Calu3 (cell line): ENCODE data around the gene DYRK1A. TPM values are rescaled to one million over a fixed set of nuclear protein-coding genes. Genes with fewer than 3 reads are reported as not detected.

Experiments
- BruUV-seq: library from RNA; stranded (reverse); fragments of 400-500 nt; replicated peaks from 2 replicates; lab custom pipeline; 2021; lab: Mats Ljungman, UMichigan
- CTCF ChIA-PET: fragments of 300-600 bp; sonication (Branson Sonifier 250); formaldehyde crosslinking; loops from one replicate; lab custom pipeline; 2022; ENCODE audit warnings: antibody characterized with exemption; lab: Charles Lee
- DNase-seq: peaks from one replicate; pipeline ENCODE4 v3.0.0; 2022
- H3K27ac Mint-ChIP-seq: one replicate; pipeline ENCODE4 v1.8.0; 2022; ENCODE audit warnings: mixed read lengths; ENCODE audit not compliant: unreplicated experiment
- H3K27me3 Mint-ChIP-seq: one replicate; pipeline ENCODE4 v1.8.0; 2022; ENCODE audit warnings: mixed read lengths; ENCODE audit not compliant: unreplicated experiment
- H3K36me3 Mint-ChIP-seq: one replicate; pipeline ENCODE4 v1.8.0; 2022; ENCODE audit warnings: mild to moderate bottlenecking, moderate library complexity, mixed read lengths; ENCODE audit not compliant: insufficient read depth, unreplicated experiment
- H3K4me1 Mint-ChIP-seq: one replicate; pipeline ENCODE4 v1.8.0; 2022; ENCODE audit warnings: mild to moderate bottlenecking, low read depth, mixed read lengths; ENCODE audit not compliant: unreplicated experiment
- H3K4me3 Mint-ChIP-seq: one replicate; pipeline ENCODE4 v1.8.0; 2022; ENCODE audit warnings: mild to moderate bottlenecking, low read depth, moderate library complexity, mixed read lengths; ENCODE audit not compliant: unreplicated experiment
- H3K9me3 Mint-ChIP-seq: one replicate; pipeline ENCODE4 v1.8.0; 2022; ENCODE audit warnings: low read depth, mixed read lengths; ENCODE audit not compliant: unreplicated experiment
- CTCF ChIP-seq: fragments of 200-600 bp; IDR thresholded peaks from one replicate; pipeline ENCODE4 v1.8.0; 2022; ENCODE audit warnings: antibody characterized with exemption; ENCODE audit not compliant: unreplicated experiment
- intact Hi-C: fragments of 100-400 bp; cut with micrococcal nuclease; formaldehyde crosslinking; loops from one replicate; pipeline ENCODE4 v1.10.0; 2022; ENCODE audit not compliant: unreplicated experiment
- total RNA-seq: library from RNA; stranded (reverse); gene quantifications from 2 replicates; pipeline ENCODE4 v1.2.3, GENCODE V29; 2022

Gene DYRK1A
- total RNA-seq, 1 experiment from 2014 or later: 45.4 TPM

- no peak overlapping the region for H3K27ac Mint-ChIP-seq
- peaks cover 23% of the 10 kb centered on the region for H3K36me3 Mint-ChIP-seq
- H3K27me3 Mint-ChIP-seq: no peaks in the 10 kb centered on the region
- TF ChIP-seq CTCF: no peak
- BruUV-seq: no TSS peak
- peaks cover 3% of the 10 kb centered on the region for H3K9me3 Mint-ChIP-seq
- no peak for DNase-seq
- CTCF ChIA-PET: no interaction called here
- H3K4me3 Mint-ChIP-seq: no peak overlapping the region
- no peaks in the 10 kb centered on the region for H3K4me1 Mint-ChIP-seq
- intact Hi-C loops: no loop called here
Measured at GRCh38 chr21:37509802-37510393, 143.3 kb downstream of the DYRK1A start.

DNA sequence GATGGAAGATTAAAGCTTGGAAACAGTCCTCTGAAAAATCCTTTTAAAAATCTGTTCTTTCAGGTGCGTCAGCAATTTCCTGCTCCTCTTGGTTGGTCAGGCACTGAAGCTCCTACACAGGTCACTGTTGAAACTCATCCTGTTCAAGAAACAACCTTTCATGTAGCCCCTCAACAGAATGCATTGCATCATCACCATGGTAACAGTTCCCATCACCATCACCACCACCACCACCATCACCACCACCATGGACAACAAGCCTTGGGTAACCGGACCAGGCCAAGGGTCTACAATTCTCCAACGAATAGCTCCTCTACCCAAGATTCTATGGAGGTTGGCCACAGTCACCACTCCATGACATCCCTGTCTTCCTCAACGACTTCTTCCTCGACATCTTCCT, 145.3 kb downstream of the DYRK1A start:
- peaks cover 29% of the 10 kb centered on the region for H3K36me3 Mint-ChIP-seq
- DNase-seq: no peak
- no peak overlapping the region for H3K27ac Mint-ChIP-seq

DNA sequence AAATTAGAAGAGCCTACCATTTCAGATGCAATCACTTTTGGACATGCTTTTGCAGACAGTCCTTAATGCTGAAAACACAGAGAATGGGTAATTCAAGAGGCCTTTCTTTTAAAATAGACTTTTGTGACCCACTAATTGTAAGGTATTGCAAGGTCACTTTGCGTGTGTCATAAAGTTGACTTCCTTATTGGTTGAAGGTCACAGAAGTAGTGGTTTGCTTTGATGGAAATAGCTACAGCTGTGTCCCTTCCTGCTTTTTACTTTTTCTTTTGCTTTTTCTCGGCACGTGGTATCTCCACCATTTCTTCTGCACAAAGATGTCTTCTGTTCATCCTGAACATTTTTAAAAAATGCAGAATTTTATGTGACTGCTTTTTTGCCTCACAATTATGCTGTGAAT, 146.8 kb downstream of the DYRK1A start:
- Mint-ChIP-seq H3K36me3 (peaks cover 44% of the 10 kb centered on the region), H3K4me3 (no peak overlapping the region), H3K4me1 (no peaks in the 10 kb centered on the region), H3K27me3 (no peaks in the 10 kb centered on the region), H3K27ac (no peak overlapping the region), H3K9me3 (peaks cover 3% of the 10 kb centered on the region)
- intact Hi-C loops: no loop called here
- TF ChIP-seq CTCF: no peak
- no peak for DNase-seq
- CTCF ChIA-PET: no interaction called here
- BruUV-seq: no TSS peak

More for the DNA sequence above, 145.3 kb downstream of the DYRK1A start:
- CTCF ChIA-PET: no interaction called here
- Mint-ChIP-seq H3K4me1 (no peaks in the 10 kb centered on the region), H3K4me3 (no peak overlapping the region), H3K9me3 (peaks cover 3% of the 10 kb centered on the region), H3K27me3 (no peaks in the 10 kb centered on the region)
- no peak for TF ChIP-seq CTCF
- no TSS peak for BruUV-seq
- intact Hi-C loops: no loop called here

GRCh38 chr21:37514038-37514667, 147.6 kb downstream of the DYRK1A start:
- intact Hi-C loops: no loop called here
- Mint-ChIP-seq H3K4me3 (no peak overlapping the region), H3K27ac (no peak overlapping the region), H3K27me3 (no peaks in the 10 kb centered on the region), H3K4me1 (no peaks in the 10 kb centered on the region), H3K36me3 (peaks cover 45% of the 10 kb centered on the region), H3K9me3 (peaks cover 3% of the 10 kb centered on the region)
- BruUV-seq: no TSS peak
- CTCF ChIA-PET: no interaction called here
- DNase-seq: no peak
- no peak for TF ChIP-seq CTCF
